OCI-LY3 (cell line): ENCODE measurements around the gene SLF2.
"Not testable (repeated sequence)": the region's sequence is repeated elsewhere in the genome, so short reads cannot be mapped to it uniquely, and the experiment has no call there.

Experiments used
- H2AFZ ChIP-seq: fragments of 200-600, 300-600 bp; shearing (Covaris generic); 2 replicates; pipeline ENCODE4 v1.6.0; 2014; ENCODE audit warnings: antibody characterized with exemption, low read depth, low read length
- H3K27ac ChIP-seq: fragments of 200-600, 300-600 bp; sonication (generic); 2 replicates; pipeline ENCODE4 v1.5.1; 2014; ENCODE audit warnings: mild to moderate bottlenecking, low read length, moderate library complexity, mixed read lengths
- H3K27me3 ChIP-seq: fragments of 200-600, 300-600 bp; sonication (generic); 2 replicates; pipeline ENCODE4 v1.6.1; 2014; ENCODE audit warnings: low read depth, low read length, mixed read lengths
- H3K36me3 ChIP-seq: fragments of 200-600, 300-600 bp; sonication (generic); replicated peaks from 2 replicates; pipeline ENCODE3; 2014; ENCODE audit warnings: low read depth, low read length, mixed read lengths
- H3K4me1 ChIP-seq: fragments of 300-600, 200-600 bp; sonication (generic); 2 replicates; pipeline ENCODE4 v1.6.1; 2014; ENCODE audit warnings: low read length, mixed read lengths
- H3K4me2 ChIP-seq: fragments of 200-600, 300-600 bp; sonication (generic); 2 replicates; pipeline ENCODE4 v1.6.1; 2014; ENCODE audit warnings: low read length, mixed read lengths
- H3K4me3 ChIP-seq: fragments of 300-600, 200-600 bp; sonication (generic); 2 replicates; pipeline ENCODE4 v1.5.1; 2014; ENCODE audit warnings: antibody characterized with exemption, mild to moderate bottlenecking, low read length, moderate library complexity
- H3K79me2 ChIP-seq: fragments of 300-600, 200-600 bp; shearing (Covaris generic); 2 replicates; pipeline ENCODE4 v1.6.1; 2014; ENCODE audit warnings: mild to moderate bottlenecking, low read length, mixed read lengths
- H3K9ac ChIP-seq: fragments of 300-600, 200-600 bp; shearing (Covaris generic); 2 replicates; pipeline ENCODE4 v1.6.0; 2014; ENCODE audit warnings: mild to moderate bottlenecking, low read length, moderate library complexity
- H3K9me3 ChIP-seq: fragments of 200-600, 300-600 bp; shearing (Covaris generic); 2 replicates; pipeline ENCODE4 v1.6.1; 2014; ENCODE audit warnings: low read length, mixed read lengths; ENCODE audit not compliant: insufficient read depth
- H4K20me1 ChIP-seq: fragments of 200-600, 300-600 bp; sonication (generic); 2 replicates; pipeline ENCODE4 v1.6.1; 2016; ENCODE audit warnings: low read length, mixed read lengths; ENCODE audit not compliant: insufficient read depth
- CTCF ChIP-seq: fragments of 200-600, 300-600 bp; sonication (generic); IDR thresholded peaks from 2 replicates; pipeline ENCODE4 v1.5.1; 2014; ENCODE audit warnings: antibody characterized with exemption, low read length, low read depth
- EZH2phosphoT487 ChIP-seq: fragments of 200-600 bp; shearing (Covaris generic); IDR thresholded peaks from 2 replicates; pipeline ENCODE4 v1.6.1; 2018; ENCODE audit warnings: antibody characterized with exemption, mixed run types, low read depth

SLF2 gene

DNA sequence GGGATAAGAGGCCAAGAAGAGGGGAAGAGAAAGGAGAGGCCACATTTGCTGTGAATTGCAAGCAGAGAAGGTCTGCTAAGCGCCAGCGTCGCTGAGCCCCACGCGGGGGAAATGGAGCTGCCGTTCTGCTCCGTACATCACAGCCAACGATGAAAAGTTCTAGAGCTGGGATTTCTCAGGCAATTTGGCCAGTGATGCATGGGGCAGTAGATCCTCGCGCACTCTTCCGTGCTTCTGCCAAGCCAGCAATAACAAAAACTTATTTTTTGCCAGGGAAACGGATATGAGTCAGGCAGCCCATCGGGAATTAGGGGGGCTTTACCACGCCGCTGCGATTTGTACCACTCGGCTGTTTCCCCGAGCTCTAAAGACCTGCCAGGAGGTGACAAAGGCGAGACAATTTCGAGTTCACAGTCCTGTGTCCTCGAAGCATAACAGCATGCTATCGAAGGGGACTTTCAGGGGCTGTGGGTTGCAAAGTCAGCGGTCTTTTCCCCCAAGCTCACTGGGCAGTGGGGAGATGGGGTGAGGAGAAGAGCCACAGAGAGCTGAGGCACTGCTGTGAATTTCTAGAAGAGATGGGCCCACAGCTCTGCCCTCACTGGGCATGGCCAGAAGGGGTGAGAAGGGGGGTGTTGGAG lies 30.0 kb upstream of the SLF2 start:
- Histone ChIP-seq H3K36me3 (no peaks in the 10 kb centered on the region), H3K27ac (no peak overlapping the region), H3K4me3 (no peak overlapping the region), H4K20me1 (no peaks in the 10 kb centered on the region), H3K4me2 (no peak overlapping the region), H2AFZ (no peak overlapping the region), H3K79me2 (no peaks in the 10 kb centered on the region), H3K4me1 (no peaks in the 10 kb centered on the region), H3K27me3 (no peaks in the 10 kb centered on the region), H3K9ac (no peak overlapping the region), H3K9me3 (no peaks in the 10 kb centered on the region)
- TF ChIP-seq EZH2phosphoT487 (no peak), CTCF (no peak)

DNA sequence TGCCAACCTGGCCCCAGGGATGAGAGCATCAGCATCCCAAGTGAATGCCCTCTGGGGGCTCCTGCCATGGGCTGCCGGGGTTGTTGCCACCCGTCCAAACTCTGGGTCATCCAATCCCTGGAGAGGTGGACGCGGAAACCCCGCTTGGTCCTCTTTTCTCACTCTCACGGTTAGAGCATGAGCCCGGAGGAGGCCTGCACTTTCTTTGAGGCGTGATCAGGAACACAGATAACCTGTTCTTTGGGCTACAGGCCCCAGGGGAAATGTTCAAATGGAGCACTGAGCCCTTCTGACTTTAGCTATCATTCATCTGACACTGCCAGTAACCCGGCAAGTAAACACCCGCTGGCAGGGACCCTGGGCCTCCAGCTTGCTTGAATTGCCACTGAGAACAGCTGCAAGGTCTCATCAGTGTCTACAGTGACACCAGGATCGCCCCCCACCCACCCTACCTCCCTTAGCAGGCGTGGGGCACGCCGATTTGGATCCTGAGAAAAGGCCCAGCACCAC lies 29.4 kb upstream of the SLF2 start:
- no peak overlapping the region for H3K4me3 ChIP-seq
- H3K9ac ChIP-seq = no peak overlapping the region
- H2AFZ ChIP-seq = no peak overlapping the region
- no peaks in the 10 kb centered on the region for H3K36me3 ChIP-seq
- H3K9me3 ChIP-seq = no peaks in the 10 kb centered on the region
- H3K27ac ChIP-seq = no peak overlapping the region
- no peaks in the 10 kb centered on the region for H3K79me2 ChIP-seq
- no peaks in the 10 kb centered on the region for H3K4me1 ChIP-seq
- H4K20me1 ChIP-seq = no peaks in the 10 kb centered on the region
- H3K4me2 ChIP-seq = no peak overlapping the region
- TF ChIP-seq EZH2phosphoT487 = no peak
- TF ChIP-seq CTCF = no peak
- no peaks in the 10 kb centered on the region for H3K27me3 ChIP-seq

DNA sequence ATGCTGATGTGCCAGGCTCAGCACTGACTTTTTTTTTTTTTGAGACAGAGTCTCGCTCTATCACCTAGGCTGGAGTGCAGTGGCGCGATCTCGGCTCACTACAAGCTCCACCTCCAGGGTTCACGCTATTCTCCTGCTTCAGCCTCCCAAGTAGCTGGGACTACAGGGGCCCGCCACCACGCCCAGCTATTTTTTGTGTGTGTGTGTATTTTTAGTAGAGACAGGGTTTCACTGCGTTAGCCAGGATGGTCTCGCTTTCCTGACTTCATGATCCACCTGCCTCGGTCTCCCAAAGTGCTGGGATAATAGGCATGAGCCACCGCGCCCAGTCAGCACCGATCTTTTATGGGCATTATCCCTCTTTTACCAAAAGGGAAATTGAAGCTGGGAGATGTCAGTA lies 27.2 kb upstream of the SLF2 start:
- H3K4me3 ChIP-seq, H3K4me1 ChIP-seq, H3K79me2 ChIP-seq, H3K9ac ChIP-seq, H2AFZ ChIP-seq, H3K27me3 ChIP-seq, H3K4me2 ChIP-seq, H3K9me3 ChIP-seq, H4K20me1 ChIP-seq, H3K36me3 ChIP-seq, H3K27ac ChIP-seq: not testable (repeated sequence)

- Histone ChIP-seq H4K20me1 (no peaks in the 10 kb centered on the region), H2AFZ (no peak overlapping the region), H3K27me3 (0 out of 2 replicates have a peak, but pooled peaks cover 2% of the 10 kb centered on the region), H3K9me3 (no peaks in the 10 kb centered on the region), H3K4me3 (no peak overlapping the region), H3K9ac (no peak overlapping the region), H3K79me2 (no peaks in the 10 kb centered on the region), H3K27ac (no peak overlapping the region), H3K4me2 (no peak overlapping the region), H3K36me3 (no peaks in the 10 kb centered on the region), H3K4me1 (no peaks in the 10 kb centered on the region)
- TF ChIP-seq EZH2phosphoT487 (no peak), CTCF (no peak)
Observed at GRCh38 chr10:100886091-100886490, 26.7 kb upstream of the SLF2 start.
